K562 (cell line): ENCODE results near the gene CDKN2C. TPM values are rescaled to one million over a fixed set of nuclear protein-coding genes. Genes with fewer than 3 reads are reported as not detected.
A peak's percentile ranks its signal among the peaks of the same experiment; 100 is the strongest.

Experiments used
- ATF2 ChIP-seq: sonication (generic); formaldehyde crosslinking; IDR thresholded peaks from 2 replicates; pipeline ENCODE4 v1.8.1; 2022; ENCODE audit warnings: missing genetic modification reagents
- BCLAF1 ChIP-seq, 2 experiments: fragments of 450-650 bp in 1 of 2; IDR thresholded peaks; 2 replicates each; pipeline ENCODE4 v1.6.1; 2011 to 2017; ENCODE audit warnings: low read depth in 2 of 2, antibody characterized with exemption in 1 of 2, borderline replicate concordance in 1 of 2, low read length in 1 of 2, mild to moderate bottlenecking in 1 of 2, mixed read lengths in 1 of 2; ENCODE audit not compliant: control insufficient read depth in 1 of 2
- GATAD2B ChIP-seq: fragments of 450-650 bp; IDR thresholded peaks from 2 replicates; pipeline ENCODE4 v1.6.1; 2017; ENCODE audit warnings: mild to moderate bottlenecking, borderline replicate concordance
- TAF1 ChIP-seq: IDR thresholded peaks from 2 replicates; pipeline ENCODE4 v1.6.1; 2011; ENCODE audit warnings: mild to moderate bottlenecking, low read length, moderate library complexity; ENCODE audit not compliant: insufficient read depth, control insufficient read depth, severe bottlenecking; ENCODE audit errors: extremely low read depth
- ZFP36 ChIP-seq: fragments of 150-350 bp; IDR thresholded peaks from 2 replicates; pipeline ENCODE4 v1.6.1; 2018; ENCODE audit warnings: low read length, low read depth; ENCODE audit not compliant: partially characterized antibody
- ZNF583 ChIP-seq: fragments of 250-450 bp; sonication (Bioruptor Pico); IDR thresholded peaks from 2 replicates; pipeline ENCODE4 v1.4.0; 2020
- polyA plus RNA-seq, 8 experiments: library from polyadenylated mRNA; depleted of rRNA in 4 of 8; stranded (reverse) in 5 of 8; unstranded in 3 of 8; fragments of >200 nt; fragmentation: Nextera tagmentation in 2 of 8; fragmentation: Illumina TruSeq in 1 of 8; extraction: Ambion mirVana in 2 of 8; extraction: Trizol in 1 of 8; gene quantifications; 2 replicates each; pipeline versions ENCODE4 v1.2.1 to v1.2.3, GENCODE V29; 2011 to 2014; ENCODE audit warnings: inconsistent platforms in 1 of 8, missing spikeins in 1 of 8
- total RNA-seq, 7 experiments: library from RNA; depleted of rRNA in 6 of 7; stranded (reverse); fragments of >200 nt in 6 of 7; fragmentation: Illumina TruSeq in 2 of 7; extraction: Trizol in 2 of 7; gene quantifications; 2 replicates each; pipeline versions ENCODE4 v1.2.1 to v1.2.3, GENCODE V29; 2011 to 2021; ENCODE audit warnings: low replicate concordance in 1 of 7

CDKN2C gene
- total and polyA plus RNA-seq, 9 of the 15 experiments (the other 6 are each of a cell fraction or from before 2014, with no cell fraction given) = 11.9 to 74.3 (median 45.9) TPM

GRCh38 chr1:50966991-50967390 lies 3.1 kb upstream of the CDKN2C start (continued):
- TF ChIP-seq BCLAF1 (IDR thresholded peaks at IDR 0.05; ENCODE audit: borderline replicate concordance in 1 of 2, control insufficient read depth in 1 of 2, low read depth in 2 of 2, low read length in 1 of 2) (no peak), GATAD2B (0 out of 2 replicates have a peak, but pooled peaks have one; percentile 28), TAF1 (no peak), ZNF583 (no peak), ZFP36 (no peak), ATF2 (no peak)
